NCI-H146 treated with DMSO at 0.1 percent for 48 hours (cell line): ENCODE data around the gene IPO11.
"Not testable (repeated sequence)": the region's sequence is repeated elsewhere in the genome, so short reads cannot be mapped to it uniquely, and the experiment has no call there.

Experiments
- DNase-seq: peaks from one replicate; lab custom pipeline; 2025; ENCODE audit not compliant: unreplicated experiment; lab: John Stamatoyannopoulos, UW

Gene IPO11

GRCh38 chr5:62633243-62633642, 220.7 kb downstream of the IPO11 start:
- DNase-seq: no peak

GRCh38 chr5:62640446-62640845, 227.9 kb downstream of the IPO11 start:
- no peak for DNase-seq

- DNase-seq: no peak
These were observed 229.9 kb downstream of the IPO11 start for GRCh38 chr5:62642468-62642867.

GRCh38 chr5:62643556-62644451, 231.2 kb downstream of the IPO11 start:
- no peak for DNase-seq

GRCh38 chr5:62645223-62645622, 232.7 kb downstream of the IPO11 start:
- DNase-seq: no peak

GRCh38 chr5:62647241-62647640, 234.7 kb downstream of the IPO11 start:
- no peak for DNase-seq

- no peak for DNase-seq
These were observed 236.5 kb downstream of the IPO11 start for GRCh38 chr5:62649025-62649424.

- DNase-seq: no peak
These were observed 237.0 kb downstream of the IPO11 start for GRCh38 chr5:62649476-62650113.

GRCh38 chr5:62650197-62650596, 237.6 kb downstream of the IPO11 start:
- DNase-seq: no peak

GRCh38 chr5:62652225-62652624, 239.7 kb downstream of the IPO11 start:
- DNase-seq: no peak

GRCh38 chr5:62653001-62653863, 240.7 kb downstream of the IPO11 start:
- DNase-seq: no peak

- DNase-seq: no peak
These were observed 241.5 kb downstream of the IPO11 start for GRCh38 chr5:62653864-62654575.

GRCh38 chr5:62657772-62658171, 245.2 kb downstream of the IPO11 start:
- DNase-seq: not testable (repeated sequence)

- DNase-seq: no peak
These were observed 248.6 kb downstream of the IPO11 start for GRCh38 chr5:62661126-62661525.

- no peak for DNase-seq
These were observed 250.0 kb downstream of the IPO11 start for GRCh38 chr5:62662521-62662920.

- no peak for DNase-seq
These were observed 258.9 kb downstream of the IPO11 start for GRCh38 chr5:62671479-62671878.

GRCh38 chr5:62676596-62676995, 264.0 kb downstream of the IPO11 start:
- DNase-seq: not testable (repeated sequence)
